HEK293 (cell line): Measurements from ENCODE around the gene RIN3.

Experiments used
- CTCF ChIP-seq: fragments of 450-650 bp; formaldehyde crosslinking; IDR thresholded peaks from 2 replicates; pipeline ENCODE4 v1.5.1; 2016; ENCODE audit warnings: missing biosample characterization, missing genetic modification characterization
- KLF8 ChIP-seq: fragments of 450-650 bp; formaldehyde crosslinking; IDR thresholded peaks from 2 replicates; pipeline ENCODE4 v1.5.1; 2016; ENCODE audit warnings: missing biosample characterization, missing genetic modification characterization
- REPIN1 ChIP-seq: fragments of 450-650 bp; formaldehyde crosslinking; IDR thresholded peaks from 2 replicates; pipeline ENCODE4 v1.5.1; 2017; ENCODE audit warnings: missing biosample characterization, missing genetic modification characterization, low read depth
- ZBTB11 ChIP-seq: fragments of 450-650 bp; formaldehyde crosslinking; conservative IDR thresholded peaks from 2 replicates; pipeline ENCODE4 v1.5.1; 2016; ENCODE audit warnings: low read depth, missing biosample characterization, missing genetic modification characterization
- ZNF19 ChIP-seq: fragments of 450-650 bp; formaldehyde crosslinking; IDR thresholded peaks from 2 replicates; pipeline ENCODE4; 2016; ENCODE audit warnings: missing biosample characterization, missing genetic modification characterization, low read depth
- ZNF2 ChIP-seq: fragments of 450-650 bp; formaldehyde crosslinking; IDR thresholded peaks from 2 replicates; pipeline ENCODE4 v1.5.1; 2016; ENCODE audit warnings: missing biosample characterization, missing genetic modification characterization
- ZNF214 ChIP-seq: fragments of 450-650 bp; formaldehyde crosslinking; IDR thresholded peaks from 2 replicates; pipeline ENCODE4 v1.5.1; 2017; ENCODE audit warnings: missing biosample characterization, mild to moderate bottlenecking, missing genetic modification characterization, borderline replicate concordance
- ZNF362 ChIP-seq: fragments of 450-650 bp; formaldehyde crosslinking; IDR thresholded peaks from 2 replicates; pipeline ENCODE4 v1.5.1; 2016; ENCODE audit warnings: missing biosample characterization, missing genetic modification characterization
- ZNF501 ChIP-seq: fragments of 450-650 bp; formaldehyde crosslinking; IDR thresholded peaks from 2 replicates; pipeline ENCODE4 v1.5.1; 2016; ENCODE audit warnings: missing biosample characterization, missing genetic modification characterization
- ZNF747 ChIP-seq: fragments of 450-650 bp; formaldehyde crosslinking; IDR thresholded peaks from 2 replicates; pipeline ENCODE4 v1.5.1; 2016; ENCODE audit warnings: missing biosample characterization, missing genetic modification characterization

GRCh38 chr14:92497391-92497790, 16.2 kb upstream of the RIN3 start:
- no peak for TF ChIP-seq ZNF19 (tag by site-specific recombination)
- no peak for TF ChIP-seq REPIN1 (tag by site-specific recombination)
- no peak for TF ChIP-seq ZNF747
- TF ChIP-seq KLF8 (tag by site-specific recombination): no peak
- no peak for TF ChIP-seq ZBTB11 (tag by site-specific recombination)
- no peak for TF ChIP-seq ZNF2 (tag by site-specific recombination)
- TF ChIP-seq CTCF (tag by site-specific recombination): no peak
- TF ChIP-seq ZNF501: no peak
- no peak for TF ChIP-seq ZNF214 (tag by site-specific recombination)
- TF ChIP-seq ZNF362: no peak
